Right lobe of liver (tissue), 4 donors: Measurements from ENCODE around the gene SRRM4.

ENCODE experiments used
- CTCF ChIP-seq, 4 donors: fragments of 200-600 bp in 3 of 4; fragments of 450-650 bp in 1 of 4; IDR thresholded peaks; one replicate each; pipeline versions ENCODE4 v1.5.1 to v1.8.0; 2016 to 2022; ENCODE audit warnings: antibody characterized with exemption in 4 of 4, mild to moderate bottlenecking in 2 of 4
- POLR2A ChIP-seq: fragments of 450-650 bp; IDR thresholded peaks from one replicate; pipeline ENCODE4 v1.6.1; 2017; ENCODE audit warnings: antibody characterized with exemption, mild to moderate bottlenecking
- donor health status: DM: no; HTN: no; CAD: no.
- donor health status: DM: no; HTN: no; CAD: no.
- donor health status: DM: no; HTN: yes; CAD: no.

- TF ChIP-seq CTCF (IDR thresholded peaks at IDR 0.05) (no peak), POLR2A (no peak)
Observed at GRCh38 chr12:119202544-119202943, 221.2 kb downstream of the SRRM4 start.
